ENCODE data around the gene ZNF17. TPM values are rescaled to one million over a fixed set of nuclear protein-coding genes. Genes with fewer than 3 reads are reported as not detected.

ZNF17 gene
- total RNA-seq, 1 experiment from 2014 or later = 5.1 TPM

- TF ChIP-seq ELF1 (IDR thresholded peaks at IDR 0.05; ENCODE audit: borderline replicate concordance, low read depth) (no peak), YY1 (IDR thresholded peaks at IDR 0.05; ENCODE audit: extremely low read depth, insufficient replicate concordance, low read depth, low read length) (no peak), ZFX (IDR thresholded peaks at IDR 0.05) (no peak), CEBPB (IDR thresholded peaks at IDR 0.05; ENCODE audit: low read depth) (no peak), POLR2AphosphoS5 (IDR thresholded peaks at IDR 0.05; ENCODE audit: low read depth, low read length) (no peak), SIN3A (IDR thresholded peaks at IDR 0.05; ENCODE audit: low read depth) (no peak), FOSL1 (IDR thresholded peaks at IDR 0.05; ENCODE audit: low read depth) (no peak)
- TF ChIP-seq, protein P1, sequence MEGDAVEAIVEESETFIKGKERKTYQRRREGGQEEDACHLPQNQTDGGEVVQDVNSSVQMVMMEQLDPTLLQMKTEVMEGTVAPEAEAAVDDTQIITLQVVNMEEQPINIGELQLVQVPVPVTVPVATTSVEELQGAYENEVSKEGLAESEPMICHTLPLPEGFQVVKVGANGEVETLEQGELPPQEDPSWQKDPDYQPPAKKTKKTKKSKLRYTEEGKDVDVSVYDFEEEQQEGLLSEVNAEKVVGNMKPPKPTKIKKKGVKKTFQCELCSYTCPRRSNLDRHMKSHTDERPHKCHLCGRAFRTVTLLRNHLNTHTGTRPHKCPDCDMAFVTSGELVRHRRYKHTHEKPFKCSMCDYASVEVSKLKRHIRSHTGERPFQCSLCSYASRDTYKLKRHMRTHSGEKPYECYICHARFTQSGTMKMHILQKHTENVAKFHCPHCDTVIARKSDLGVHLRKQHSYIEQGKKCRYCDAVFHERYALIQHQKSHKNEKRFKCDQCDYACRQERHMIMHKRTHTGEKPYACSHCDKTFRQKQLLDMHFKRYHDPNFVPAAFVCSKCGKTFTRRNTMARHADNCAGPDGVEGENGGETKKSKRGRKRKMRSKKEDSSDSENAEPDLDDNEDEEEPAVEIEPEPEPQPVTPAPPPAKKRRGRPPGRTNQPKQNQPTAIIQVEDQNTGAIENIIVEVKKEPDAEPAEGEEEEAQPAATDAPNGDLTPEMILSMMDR (IDR thresholded peaks at IDR 0.05 in 2 of 3, conservative IDR thresholded peaks at IDR 0.05 in 1 of 3; ENCODE audit: borderline replicate concordance in 1 of 3, insufficient read depth in 1 of 3, low read depth in 2 of 3, low read length in 2 of 3) = no peak
Observed at GRCh38 chr19:57403737-57404563, 7.0 kb upstream of the ZNF17 start (continued).

DNA sequence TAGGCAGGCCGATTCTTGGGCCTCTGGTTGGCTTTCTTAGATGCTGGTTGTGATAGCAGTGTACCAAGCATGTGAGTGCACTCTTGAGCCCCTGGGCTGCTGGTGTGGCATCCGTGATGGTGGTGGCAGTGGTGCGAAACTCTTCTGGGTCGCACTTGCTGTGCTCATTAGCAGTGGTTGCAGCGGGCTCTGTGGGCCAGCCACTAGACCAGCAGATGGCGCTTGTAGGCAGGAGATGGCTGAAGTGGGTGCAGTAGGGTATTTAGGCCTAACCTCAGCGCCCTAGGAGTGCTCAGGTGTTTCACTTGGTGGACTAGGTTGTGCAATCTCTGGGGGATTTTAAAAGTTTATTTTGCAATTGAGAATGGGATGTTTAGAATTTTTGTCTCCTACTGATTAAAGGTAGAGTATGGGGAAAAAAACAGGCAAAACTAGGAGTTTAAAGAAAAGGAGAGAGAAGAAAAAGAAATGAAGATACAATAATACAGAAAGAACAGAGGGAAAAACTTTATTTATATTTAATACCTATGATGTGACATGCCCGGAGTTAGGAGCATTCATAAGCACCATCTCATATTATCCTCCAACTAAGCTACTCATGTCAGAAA, 4.3 kb upstream of the ZNF17 start:
- Histone ChIP-seq H3K4me3 (replicated peaks in 1 of 2; ENCODE audit: low read depth in 1 of 2, low read length in 2 of 2) (no peak overlapping the region), H3K9me3 (ENCODE audit: control insufficient read depth in 1 of 2, insufficient read depth in 1 of 2, low read depth in 1 of 2, low read length in 2 of 2) (peaks cover 7 to 8% of the 10 kb centered on the region in 2 experiments; a peak in 2 of 4 replicates), H3K9me2 (ENCODE audit: insufficient read depth) (no peaks in the 10 kb centered on the region), H3K4me2 (ENCODE audit: low read length) (no peak overlapping the region), H3K27ac (ENCODE audit: low read depth, low read length) (no peak overlapping the region), H3K27me3 (ENCODE audit: insufficient read depth, low read length) (no peaks in the 10 kb centered on the region), H3K4me1 (ENCODE audit: control insufficient read depth in 1 of 2, insufficient read depth in 2 of 2, low read length in 2 of 2) (peaks cover 0 to 5% of the 10 kb centered on the region in 2 experiments; a peak in 1 of 4 replicates), H3K36me3 (ENCODE audit: control insufficient read depth in 1 of 2, insufficient read depth in 2 of 2, low read length in 2 of 2) (no peaks in the 10 kb centered on the region), H2AFZ (ENCODE audit: low read depth, low read length, poor library complexity, severe bottlenecking) (no peak overlapping the region), H4K20me1 (ENCODE audit: insufficient read depth) (no peaks in the 10 kb centered on the region), H3K9ac (ENCODE audit: low read length) (no peak overlapping the region), H3K79me2 (ENCODE audit: insufficient read depth, low read length) (peaks cover 5% of the 10 kb centered on the region; the same call in 1 of the 2 replicates)
- ATAC-seq (peak; percentile 61), DNase-seq (ENCODE audit: low read depth, low spot score) (peak; percentile 32)
- ChIA-PET POLR2A (no interaction called here), CTCF (no interaction called here), RAD21 (ENCODE audit: low non-redundant PET in 1 of 2, low total read pairs in 2 of 2, uncharacterized antibody in 2 of 2, unreplicated experiment in 2 of 2) (interaction anchor here in 1 of 2 experiments (0.8 kb wide), 1 partner anchor 17 kb away, joined by 7 read pairs; the partner anchor contains the start of gene ZNF548)
- intact Hi-C loops (cut with micrococcal nuclease) = loop anchor here (10.0 kb wide), 1 partner anchor 498 kb away; no protein-coding TSS in a partner anchor
- no TSS peak for BruUV-seq (replicated peaks)
- no peak for TF ChIP-seq FOSL1 (IDR thresholded peaks at IDR 0.05; ENCODE audit: low read depth)
- peak; percentile 71 for TF ChIP-seq RAD21 (IDR thresholded peaks at IDR 0.05; ENCODE audit: low read depth)
- TF ChIP-seq, protein P2, sequence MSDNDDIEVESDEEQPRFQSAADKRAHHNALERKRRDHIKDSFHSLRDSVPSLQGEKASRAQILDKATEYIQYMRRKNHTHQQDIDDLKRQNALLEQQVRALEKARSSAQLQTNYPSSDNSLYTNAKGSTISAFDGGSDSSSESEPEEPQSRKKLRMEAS (IDR thresholded peaks at IDR 0.05) = no peak
- no peak for TF ChIP-seq POLR2A (IDR thresholded peaks at IDR 0.05; ENCODE audit: borderline replicate concordance, extremely low read depth, insufficient read depth, insufficient read length)
- no peak for TF ChIP-seq JUND (IDR thresholded peaks at IDR 0.05)
- TF ChIP-seq ELF1 (IDR thresholded peaks at IDR 0.05; ENCODE audit: borderline replicate concordance, low read depth) = no peak
- TF ChIP-seq, protein P3, sequence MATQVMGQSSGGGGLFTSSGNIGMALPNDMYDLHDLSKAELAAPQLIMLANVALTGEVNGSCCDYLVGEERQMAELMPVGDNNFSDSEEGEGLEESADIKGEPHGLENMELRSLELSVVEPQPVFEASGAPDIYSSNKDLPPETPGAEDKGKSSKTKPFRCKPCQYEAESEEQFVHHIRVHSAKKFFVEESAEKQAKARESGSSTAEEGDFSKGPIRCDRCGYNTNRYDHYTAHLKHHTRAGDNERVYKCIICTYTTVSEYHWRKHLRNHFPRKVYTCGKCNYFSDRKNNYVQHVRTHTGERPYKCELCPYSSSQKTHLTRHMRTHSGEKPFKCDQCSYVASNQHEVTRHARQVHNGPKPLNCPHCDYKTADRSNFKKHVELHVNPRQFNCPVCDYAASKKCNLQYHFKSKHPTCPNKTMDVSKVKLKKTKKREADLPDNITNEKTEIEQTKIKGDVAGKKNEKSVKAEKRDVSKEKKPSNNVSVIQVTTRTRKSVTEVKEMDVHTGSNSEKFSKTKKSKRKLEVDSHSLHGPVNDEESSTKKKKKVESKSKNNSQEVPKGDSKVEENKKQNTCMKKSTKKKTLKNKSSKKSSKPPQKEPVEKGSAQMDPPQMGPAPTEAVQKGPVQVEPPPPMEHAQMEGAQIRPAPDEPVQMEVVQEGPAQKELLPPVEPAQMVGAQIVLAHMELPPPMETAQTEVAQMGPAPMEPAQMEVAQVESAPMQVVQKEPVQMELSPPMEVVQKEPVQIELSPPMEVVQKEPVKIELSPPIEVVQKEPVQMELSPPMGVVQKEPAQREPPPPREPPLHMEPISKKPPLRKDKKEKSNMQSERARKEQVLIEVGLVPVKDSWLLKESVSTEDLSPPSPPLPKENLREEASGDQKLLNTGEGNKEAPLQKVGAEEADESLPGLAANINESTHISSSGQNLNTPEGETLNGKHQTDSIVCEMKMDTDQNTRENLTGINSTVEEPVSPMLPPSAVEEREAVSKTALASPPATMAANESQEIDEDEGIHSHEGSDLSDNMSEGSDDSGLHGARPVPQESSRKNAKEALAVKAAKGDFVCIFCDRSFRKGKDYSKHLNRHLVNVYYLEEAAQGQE (IDR thresholded peaks at IDR 0.05; ENCODE audit: low read depth) = no peak
- TF ChIP-seq EGR1 (IDR thresholded peaks at IDR 0.05; ENCODE audit: low read depth) = no peak
- TF ChIP-seq, protein P1 (IDR thresholded peaks at IDR 0.05 in 2 of 3, conservative IDR thresholded peaks at IDR 0.05 in 1 of 3; ENCODE audit: borderline replicate concordance in 1 of 3, insufficient read depth in 1 of 3, low read depth in 2 of 3, low read length in 2 of 3) = peak; percentile 31 to 81 (median 74); a peak in 5 of 6 replicates
- no peak for TF ChIP-seq ZFX (IDR thresholded peaks at IDR 0.05)
- TF ChIP-seq EZH2 (IDR thresholded peaks at IDR 0.05) = no peak

All from HCT116 (cell line).